Measurements from ENCODE around the gene PLEKHM2.

DNA sequence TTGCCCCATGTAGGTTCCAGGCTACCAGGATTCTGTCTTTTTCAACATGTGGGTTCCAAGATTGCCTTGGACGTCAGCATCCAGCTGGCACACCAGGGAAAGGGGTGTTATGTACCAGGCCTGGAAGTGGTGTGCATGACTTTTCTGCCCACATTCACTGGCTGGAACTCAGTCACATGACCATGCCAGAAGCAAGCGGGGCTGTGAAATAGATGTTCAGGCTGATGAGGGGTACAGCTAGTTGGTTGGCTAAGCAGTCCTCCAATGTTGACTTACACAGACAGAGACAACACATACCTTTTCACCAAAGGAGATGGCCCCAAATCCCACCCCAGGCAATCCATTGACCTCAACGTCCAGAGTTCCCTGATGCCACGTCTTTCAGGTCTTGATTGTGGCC is 14.3 kb upstream of the PLEKHM2 start:
- TF ChIP-seq, protein P1, sequence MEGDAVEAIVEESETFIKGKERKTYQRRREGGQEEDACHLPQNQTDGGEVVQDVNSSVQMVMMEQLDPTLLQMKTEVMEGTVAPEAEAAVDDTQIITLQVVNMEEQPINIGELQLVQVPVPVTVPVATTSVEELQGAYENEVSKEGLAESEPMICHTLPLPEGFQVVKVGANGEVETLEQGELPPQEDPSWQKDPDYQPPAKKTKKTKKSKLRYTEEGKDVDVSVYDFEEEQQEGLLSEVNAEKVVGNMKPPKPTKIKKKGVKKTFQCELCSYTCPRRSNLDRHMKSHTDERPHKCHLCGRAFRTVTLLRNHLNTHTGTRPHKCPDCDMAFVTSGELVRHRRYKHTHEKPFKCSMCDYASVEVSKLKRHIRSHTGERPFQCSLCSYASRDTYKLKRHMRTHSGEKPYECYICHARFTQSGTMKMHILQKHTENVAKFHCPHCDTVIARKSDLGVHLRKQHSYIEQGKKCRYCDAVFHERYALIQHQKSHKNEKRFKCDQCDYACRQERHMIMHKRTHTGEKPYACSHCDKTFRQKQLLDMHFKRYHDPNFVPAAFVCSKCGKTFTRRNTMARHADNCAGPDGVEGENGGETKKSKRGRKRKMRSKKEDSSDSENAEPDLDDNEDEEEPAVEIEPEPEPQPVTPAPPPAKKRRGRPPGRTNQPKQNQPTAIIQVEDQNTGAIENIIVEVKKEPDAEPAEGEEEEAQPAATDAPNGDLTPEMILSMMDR (IDR thresholded peaks at IDR 0.05): no peak
- no peak for TF ChIP-seq POLR2A (IDR thresholded peaks at IDR 0.05)
- TF ChIP-seq EP300 (IDR thresholded peaks at IDR 0.05): no peak

Measured in ovary (tissue), 3 donors.